Caco-2 (cell line): ENCODE data around the gene TP63. TPM values are rescaled to one million over a fixed set of nuclear protein-coding genes. Genes with fewer than 3 reads are reported as not detected.

Experiments
- BruUV-seq: library from RNA; stranded (reverse); fragments of 400-500 nt; replicated peaks from 2 replicates; lab custom pipeline; 2021; lab: Mats Ljungman, UMichigan
- CTCF ChIA-PET: fragments of 300-600 bp; sonication (Branson Sonifier 250); formaldehyde crosslinking; loops from one replicate; lab custom pipeline; 2022; ENCODE audit warnings: antibody characterized with exemption; lab: Charles Lee
- POLR2A ChIA-PET: fragments of 300-600 bp; sonication (Branson Sonifier 250); formaldehyde crosslinking; loops from one replicate; lab custom pipeline; 2022; ENCODE audit warnings: antibody characterized with exemption; lab: Charles Lee
- DNase-seq, 2 experiments: peaks; one replicate each; pipeline versions ENCODE4 v3.0.0 to v3.0.0-alpha.2; 2020 to 2022
- H3K27me3 ChIP-seq: replicated peaks from 2 replicates; pipeline ENCODE4 v1.6.0; 2011; ENCODE audit warnings: low read length; ENCODE audit not compliant: control insufficient read depth, insufficient read depth
- H3K36me3 ChIP-seq: 2 replicates; pipeline ENCODE4 v1.5.1; 2011; ENCODE audit warnings: low read length; ENCODE audit not compliant: control insufficient read depth, insufficient read depth
- H3K4me1 ChIP-seq: fragments of 250-450 bp; sonication (Bioruptor Pico); 2 replicates; pipeline ENCODE4 v1.5.1; 2020; ENCODE audit warnings: mild to moderate bottlenecking
- H3K4me3 ChIP-seq: 2 replicates; pipeline ENCODE4 v1.5.1; 2011; ENCODE audit warnings: low read depth, mild to moderate bottlenecking, control low read depth, low read length
- H3K9me3 ChIP-seq: fragments of 250-450 bp; sonication (Bioruptor Pico); 2 replicates; pipeline ENCODE4 v1.5.1; 2020; ENCODE audit warnings: mild to moderate bottlenecking, moderate library complexity
- H3K27ac Mint-ChIP-seq: one replicate; pipeline ENCODE4 v1.8.0; 2022; ENCODE audit warnings: mixed read lengths; ENCODE audit not compliant: unreplicated experiment
- H3K27me3 Mint-ChIP-seq: one replicate; pipeline ENCODE4 v1.8.0; 2022; ENCODE audit warnings: mixed read lengths; ENCODE audit not compliant: insufficient read depth, unreplicated experiment
- H3K36me3 Mint-ChIP-seq: one replicate; pipeline ENCODE4 v1.8.0; 2022; ENCODE audit warnings: mild to moderate bottlenecking, mixed read lengths; ENCODE audit not compliant: insufficient read depth, unreplicated experiment
- H3K4me1 Mint-ChIP-seq: one replicate; pipeline ENCODE4 v1.8.0; 2022; ENCODE audit warnings: low read depth, mixed read lengths; ENCODE audit not compliant: unreplicated experiment
- H3K4me3 Mint-ChIP-seq: one replicate; pipeline ENCODE4 v1.8.0; 2022; ENCODE audit warnings: mild to moderate bottlenecking, moderate library complexity, mixed read lengths; ENCODE audit not compliant: unreplicated experiment
- H3K9me3 Mint-ChIP-seq: one replicate; pipeline ENCODE4 v1.8.0; 2022; ENCODE audit warnings: mixed read lengths; ENCODE audit not compliant: unreplicated experiment
- CTCF ChIP-seq, 2 experiments: fragments of 200-600 bp in 1 of 2; IDR thresholded peaks; 1 replicate in 1 of 2; 2 replicates in 1 of 2; pipeline versions ENCODE4 v1.5.1 to v1.8.0; 2011 to 2022; ENCODE audit warnings: antibody characterized with exemption in 1 of 2, control low read depth in 1 of 2, inconsistent platforms in 1 of 2, low read depth in 1 of 2, low read length in 1 of 2, mild to moderate bottlenecking in 1 of 2, moderate library complexity in 1 of 2; ENCODE audit not compliant: insufficient read depth in 1 of 2, severe bottlenecking in 1 of 2, unreplicated experiment in 1 of 2
- intact Hi-C: fragments of 100-400 bp; cut with micrococcal nuclease; formaldehyde crosslinking; loops from one replicate; pipeline ENCODE4 v1.10.0; 2022; ENCODE audit not compliant: unreplicated experiment
- total RNA-seq: library from RNA; stranded (reverse); gene quantifications from 2 replicates; pipeline ENCODE4 v1.2.3, GENCODE V29; 2022

The TP63 gene
- total RNA-seq, 1 experiment from 2014 or later = 1.2 TPM

GRCh38 chr3:189724356-189724755 is 93.2 kb downstream of the TP63 start:
- intact Hi-C loops = no loop called here
- H3K4me1 Mint-ChIP-seq = peaks cover 13% of the 10 kb centered on the region
- Histone ChIP-seq H3K9me3 (no peaks in the 10 kb centered on the region), H3K27me3 (no peaks in the 10 kb centered on the region), H3K4me1 (peaks cover 25% of the 10 kb centered on the region), H3K4me3 (no peak overlapping the region), H3K36me3 (no peaks in the 10 kb centered on the region)
- H3K27ac Mint-ChIP-seq = no peak overlapping the region
- TF ChIP-seq CTCF (IDR thresholded peaks at IDR 0.05; ENCODE audit: insufficient read depth in 1 of 2, low read depth in 1 of 2, low read length in 1 of 2, severe bottlenecking in 1 of 2, unreplicated experiment in 1 of 2) = no peak
- H3K4me3 Mint-ChIP-seq = no peak overlapping the region
- no peaks in the 10 kb centered on the region for H3K9me3 Mint-ChIP-seq
- no peaks in the 10 kb centered on the region for H3K36me3 Mint-ChIP-seq
- no peaks in the 10 kb centered on the region for H3K27me3 Mint-ChIP-seq
- POLR2A ChIA-PET = no interaction called here
- no peak for DNase-seq
- no TSS peak for BruUV-seq
- CTCF ChIA-PET = no interaction called here

- intact Hi-C loops = no loop called here
- peaks cover 21% of the 10 kb centered on the region for H3K4me1 ChIP-seq
- H3K27me3 ChIP-seq = no peaks in the 10 kb centered on the region
- no peaks in the 10 kb centered on the region for H3K36me3 Mint-ChIP-seq
- H3K4me3 Mint-ChIP-seq = no peak overlapping the region
- BruUV-seq = no TSS peak
- no peak for DNase-seq
- ChIA-PET CTCF (no interaction called here), POLR2A (no interaction called here)
- no peaks in the 10 kb centered on the region for H3K9me3 Mint-ChIP-seq
- no peak overlapping the region for H3K27ac Mint-ChIP-seq
- no peaks in the 10 kb centered on the region for H3K9me3 ChIP-seq
- peaks cover 7% of the 10 kb centered on the region for H3K4me1 Mint-ChIP-seq
- no peaks in the 10 kb centered on the region for H3K27me3 Mint-ChIP-seq
- no peak overlapping the region for H3K4me3 ChIP-seq
- TF ChIP-seq CTCF (IDR thresholded peaks at IDR 0.05; ENCODE audit: insufficient read depth in 1 of 2, low read depth in 1 of 2, low read length in 1 of 2, severe bottlenecking in 1 of 2, unreplicated experiment in 1 of 2) = no peak
- no peaks in the 10 kb centered on the region for H3K36me3 ChIP-seq
These were observed 95.1 kb downstream of the TP63 start for GRCh38 chr3:189726277-189726676.

DNA sequence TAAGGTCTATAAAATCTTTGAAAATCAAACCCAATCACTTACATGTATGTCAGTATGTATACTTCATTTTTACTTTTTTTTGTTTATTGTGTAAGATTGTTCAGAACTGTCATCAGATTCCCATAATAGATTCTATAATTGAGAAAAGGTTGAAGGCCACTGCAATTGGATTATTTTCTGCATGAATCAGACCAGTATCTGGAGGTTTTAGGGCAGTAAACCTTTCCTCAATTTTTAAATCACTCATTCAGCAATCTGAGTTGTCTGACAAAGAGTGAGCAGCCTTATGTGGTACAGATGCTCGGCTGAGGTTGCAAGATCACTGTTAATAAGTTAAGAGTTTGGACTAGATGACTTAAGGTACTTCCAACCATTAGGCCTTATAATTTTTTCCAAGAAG is 96.0 kb downstream of the TP63 start:
- no peak overlapping the region for H3K27ac Mint-ChIP-seq
- Histone ChIP-seq H3K27me3 (no peaks in the 10 kb centered on the region), H3K36me3 (no peaks in the 10 kb centered on the region), H3K4me3 (no peak overlapping the region), H3K4me1 (peaks cover 13% of the 10 kb centered on the region), H3K9me3 (no peaks in the 10 kb centered on the region)
- H3K36me3 Mint-ChIP-seq = no peaks in the 10 kb centered on the region
- H3K4me3 Mint-ChIP-seq = no peak overlapping the region
- ChIA-PET CTCF (no interaction called here), POLR2A (no interaction called here)
- no peaks in the 10 kb centered on the region for H3K9me3 Mint-ChIP-seq
- peaks cover under 1% of the 10 kb centered on the region for H3K4me1 Mint-ChIP-seq
- no peak for TF ChIP-seq CTCF (IDR thresholded peaks at IDR 0.05; ENCODE audit: insufficient read depth in 1 of 2, low read depth in 1 of 2, low read length in 1 of 2, severe bottlenecking in 1 of 2, unreplicated experiment in 1 of 2)
- BruUV-seq = no TSS peak
- H3K27me3 Mint-ChIP-seq = no peaks in the 10 kb centered on the region
- no peak for DNase-seq
- intact Hi-C loops = no loop called here
